ENCODE measurements around the gene JPT1. TPM values are rescaled to one million over a fixed set of nuclear protein-coding genes. Genes with fewer than 3 reads are reported as not detected.

The JPT1 gene
- total RNA-seq, 2 experiments from 2014 or later, result 301 to 319 TPM

GRCh38 chr17:75088465-75089417 lies 65.6 kb downstream of the JPT1 start:
- peak overlapping the region; percentile 58 for H3K27ac Mint-ChIP-seq

GRCh38 chr17:75087558-75088453 lies 66.5 kb downstream of the JPT1 start, which contains the start of gene SLC16A5:
Gene SLC16A5, plus strand, starts transcription at chr17:75087954. Its CDS starts 5,683 bp downstream, at chr17:75093637.
- Mint-ChIP-seq H3K27ac (peak within 1 kb of the TSS; percentile 75), H3K36me3 (ENCODE audit: low read depth) (no peaks in the 10 kb centered on the region), H3K9me3 (ENCODE audit: insufficient read depth) (no peaks in the 10 kb centered on the region), H3K27me3 (ENCODE audit: low read depth) (no peaks in the 10 kb centered on the region), H3K4me1 (ENCODE audit: low read depth) (peaks cover 40% of the 10 kb centered on the region), H3K4me3 (peak within 1 kb of the TSS; percentile 75)
- CTCF ChIA-PET, result interaction anchor here (0.8 to 1.6 kb wide), 8 partner anchors 17 to 115 kb away, joined by 3 to 9 read pairs (median 4); partner anchors contain the start of gene ARMC7
- ATAC-seq (peak; percentile 75), DNase-seq (peak; percentile 54)
- POLR2A ChIA-PET, result interaction anchor here (0.9 to 2.5 kb wide), 8 partner anchors 18 to 75 kb away, joined by 3 to 9 read pairs (median 4); partner anchors contain the start of genes ARMC7, JPT1 and MRPL58

More at GRCh38 chr17:75088465-75089417, 65.6 kb downstream of the JPT1 start:
- H3K4me3 Mint-ChIP-seq, result peak overlapping the region; percentile 75
- ChIA-PET CTCF (interaction anchor here (0.8 to 1.6 kb wide), 6 partner anchors 16 to 128 kb away, joined by 3 to 9 read pairs (median 4); no protein-coding TSS in a partner anchor), POLR2A (interaction anchor here (0.6 to 2.5 kb wide), 8 partner anchors 19 to 1744 kb away, joined by 3 to 9 read pairs (median 4); partner anchors contain the start of genes ARMC7, JPT1 and MRPL58)
- no peaks in the 10 kb centered on the region for H3K9me3 Mint-ChIP-seq (ENCODE audit: insufficient read depth)
- H3K4me1 Mint-ChIP-seq (ENCODE audit: low read depth), result peaks cover 38% of the 10 kb centered on the region
- H3K36me3 Mint-ChIP-seq (ENCODE audit: low read depth), result no peaks in the 10 kb centered on the region
- no peaks in the 10 kb centered on the region for H3K27me3 Mint-ChIP-seq (ENCODE audit: low read depth)
- ATAC-seq (peak; percentile 14), DNase-seq (no peak)

GRCh38 chr17:75087182-75087557 lies 67.1 kb downstream of the JPT1 start:
- Mint-ChIP-seq H3K36me3 (ENCODE audit: low read depth) (no peaks in the 10 kb centered on the region), H3K27ac (peak overlapping the region; percentile 75), H3K9me3 (ENCODE audit: insufficient read depth) (no peaks in the 10 kb centered on the region), H3K27me3 (ENCODE audit: low read depth) (peaks cover 4% of the 10 kb centered on the region), H3K4me3 (peak overlapping the region; percentile 68), H3K4me1 (ENCODE audit: low read depth) (peaks cover 40% of the 10 kb centered on the region)
- ChIA-PET CTCF (interaction anchor here (1.0 to 1.6 kb wide), 4 partner anchors 19 to 116 kb away, joined by 3 to 7 read pairs (median 3); partner anchors contain the start of gene ARMC7), POLR2A (interaction anchor here (0.7 to 2.5 kb wide), 5 partner anchors 23 to 144 kb away, joined by 3 to 9 read pairs (median 4); partner anchors contain the start of genes ARMC7 and MRPL58)
- DNase-seq, result no peak
- no peak for ATAC-seq

GRCh38 chr17:75086496-75087181 lies 67.7 kb downstream of the JPT1 start:
- Mint-ChIP-seq H3K4me1 (ENCODE audit: low read depth) (peaks cover 40% of the 10 kb centered on the region), H3K27me3 (ENCODE audit: low read depth) (peaks cover 4% of the 10 kb centered on the region), H3K4me3 (peak overlapping the region; percentile 17), H3K36me3 (ENCODE audit: low read depth) (no peaks in the 10 kb centered on the region), H3K27ac (peak overlapping the region; percentile 41), H3K9me3 (ENCODE audit: insufficient read depth) (no peaks in the 10 kb centered on the region)
- POLR2A ChIA-PET, result interaction anchor here (0.7 kb wide), 2 partner anchors 143 to 326 kb away, joined by 3 to 4 read pairs; no protein-coding TSS in a partner anchor
- DNase-seq (no peak), ATAC-seq (no peak)
- CTCF ChIA-PET, result interaction anchor here (1.2 to 1.6 kb wide), 3 partner anchors 19 to 125 kb away, joined by 3 to 7 read pairs (median 3); partner anchors contain the start of gene ARMC7

Other genes starting within 250 kb of the JPT1 start
- not detected for gene USH1G, start 231.3 kb downstream of the JPT1 start, total RNA-seq
- gene OTOP2, start 230.2 kb downstream of the JPT1 start, total RNA-seq, result not detected
- not detected for gene OTOP3, start 218.6 kb downstream of the JPT1 start, total RNA-seq
- gene HID1, start 181.8 kb downstream of the JPT1 start, total RNA-seq, result under 1 TPM; 0.18 to 0.55 TPM
- gene CDR2L, start 166.9 kb downstream of the JPT1 start, total RNA-seq, result under 1 TPM; 0.13 to 0.18 TPM
- gene MRPL58, start 141.8 kb downstream of the JPT1 start, total RNA-seq, result 10 to 100 TPM; 45.1 to 45.8 TPM
- gene ATP5PD, start 107.5 kb downstream of the JPT1 start, total RNA-seq, result 100 to 1,000 TPM; 232 to 238 TPM
- 10 to 100 TPM; 15.6 to 19.4 TPM for gene KCTD2, start 107.3 kb downstream of the JPT1 start, total RNA-seq
- gene SLC16A5, start 66.6 kb downstream of the JPT1 start, total RNA-seq, result 1 to 10 TPM; 4.6 to 5.4 TPM
- 10 to 100 TPM; 16.1 to 17.0 TPM for gene ARMC7, start 44.5 kb downstream of the JPT1 start, total RNA-seq
- 10 to 100 TPM; 68.5 to 68.8 TPM for gene NT5C, start 22.8 kb downstream of the JPT1 start, total RNA-seq
- gene SUMO2, start 28.4 kb upstream of the JPT1 start, total RNA-seq, result 100 to 1,000 TPM; 491 to 520 TPM
- gene NUP85, start 51.2 kb upstream of the JPT1 start, total RNA-seq, result 100 to 1,000 TPM; 135 TPM
- gene GGA3, start 107.1 kb upstream of the JPT1 start, total RNA-seq, result 10 to 100 TPM; 65.7 to 75.4 TPM
- gene MRPS7, start 107.4 kb upstream of the JPT1 start, total RNA-seq, result 10 to 100 TPM; 62.1 to 66.1 TPM
- 10 to 100 TPM; 52.1 to 56.3 TPM for gene MIF4GD, start 116.7 kb upstream of the JPT1 start, total RNA-seq
- 10 to 100 TPM; 41.1 to 43.6 TPM for gene SLC25A19, start 134.9 kb upstream of the JPT1 start, total RNA-seq

Measured in activated CD8-positive, alpha-beta T cell treated with anti-CD3 and anti-CD28 coated beads, Interleukin-2, amount 10 ng/mL, durations not matched to agents 7 days and 5 days (primary cell).